GM18526 (cell line): ENCODE results near the gene NCAM1.

ENCODE experiments used
- POLR2A ChIP-seq: IDR thresholded peaks from 3 replicates; pipeline ENCODE4 v1.6.1; 2011; ENCODE audit not compliant: insufficient read length; ENCODE audit errors: extremely low read depth

Gene NCAM1

GRCh38 chr11:113263458-113264259 lies 302.4 kb downstream of the NCAM1 start:
- no peak for TF ChIP-seq POLR2A

- TF ChIP-seq POLR2A, result no peak
These were observed 304.1 kb downstream of the NCAM1 start for GRCh38 chr11:113265362-113265761.

GRCh38 chr11:113267493-113267892 lies 306.3 kb downstream of the NCAM1 start:
- no peak for TF ChIP-seq POLR2A

- TF ChIP-seq POLR2A, result no peak
These were observed 307.9 kb downstream of the NCAM1 start for GRCh38 chr11:113269096-113269495.

GRCh38 chr11:113269636-113270035 lies 308.4 kb downstream of the NCAM1 start:
- TF ChIP-seq POLR2A, result no peak

GRCh38 chr11:113270080-113270479 lies 308.9 kb downstream of the NCAM1 start:
- TF ChIP-seq POLR2A, result no peak

- no peak for TF ChIP-seq POLR2A
These were observed 310.5 kb downstream of the NCAM1 start for GRCh38 chr11:113271551-113272245.

- no peak for TF ChIP-seq POLR2A
These were observed 311.1 kb downstream of the NCAM1 start for GRCh38 chr11:113272281-113272680.

GRCh38 chr11:113272927-113273615 lies 311.9 kb downstream of the NCAM1 start:
- no peak for TF ChIP-seq POLR2A

GRCh38 chr11:113273720-113274119 lies 312.5 kb downstream of the NCAM1 start:
- no peak for TF ChIP-seq POLR2A

GRCh38 chr11:113274713-113275582 lies 313.7 kb downstream of the NCAM1 start:
- TF ChIP-seq POLR2A, result no peak

GRCh38 chr11:113275602-113276001 lies 314.4 kb downstream of the NCAM1 start:
- TF ChIP-seq POLR2A, result no peak

GRCh38 chr11:113276466-113276865 lies 315.2 kb downstream of the NCAM1 start:
- TF ChIP-seq POLR2A, result no peak

GRCh38 chr11:113277907-113278306 lies 316.7 kb downstream of the NCAM1 start:
- TF ChIP-seq POLR2A, result no peak

GRCh38 chr11:113278481-113278880 lies 317.3 kb downstream of the NCAM1 start:
- TF ChIP-seq POLR2A, result no peak
